Non-pigmented ciliary epithelial cell (primary cell): ENCODE measurements around the gene CHMP4B.

Source experiments
- DNase-seq: peaks from one replicate; pipeline ENCODE4 v3.0.0-alpha.2; 2010; ENCODE audit warnings: low read depth

CHMP4B gene

GRCh38 chr20:33820362-33820761 lies 9.2 kb downstream of the CHMP4B start:
- no peak for DNase-seq

GRCh38 chr20:33821270-33821836 lies 10.2 kb downstream of the CHMP4B start:
- DNase-seq: no peak

- no peak for DNase-seq
These were observed 11.3 kb downstream of the CHMP4B start for GRCh38 chr20:33822423-33822822.

- DNase-seq: no peak
These were observed 11.8 kb downstream of the CHMP4B start for GRCh38 chr20:33822991-33823390.

- DNase-seq: no peak
These were observed 13.7 kb downstream of the CHMP4B start for GRCh38 chr20:33824852-33825251.

GRCh38 chr20:33825340-33826269 lies 14.5 kb downstream of the CHMP4B start:
- DNase-seq: no peak

GRCh38 chr20:33826270-33826897 lies 15.2 kb downstream of the CHMP4B start:
- DNase-seq: no peak

- no peak for DNase-seq
These were observed 16.0 kb downstream of the CHMP4B start for GRCh38 chr20:33827109-33827508.

- DNase-seq: no peak
These were observed 16.6 kb downstream of the CHMP4B start for GRCh38 chr20:33827634-33828325.

GRCh38 chr20:33828326-33828844 lies 17.2 kb downstream of the CHMP4B start:
- no peak for DNase-seq

- no peak for DNase-seq
These were observed 17.9 kb downstream of the CHMP4B start for GRCh38 chr20:33828967-33829560.

- DNase-seq: no peak
These were observed 18.5 kb downstream of the CHMP4B start for GRCh38 chr20:33829636-33830035.

GRCh38 chr20:33830371-33830770 lies 19.2 kb downstream of the CHMP4B start:
- DNase-seq: no peak

- no peak for DNase-seq
These were observed 21.1 kb downstream of the CHMP4B start for GRCh38 chr20:33832103-33832804.

GRCh38 chr20:33833333-33833732 lies 22.2 kb downstream of the CHMP4B start:
- DNase-seq: no peak

- DNase-seq: no peak
These were observed 24.5 kb downstream of the CHMP4B start for GRCh38 chr20:33835615-33836172.

- no peak for DNase-seq
These were observed 25.1 kb downstream of the CHMP4B start for GRCh38 chr20:33836277-33836676.

GRCh38 chr20:33837096-33837830 lies 26.1 kb downstream of the CHMP4B start:
- no peak for DNase-seq

- no peak for DNase-seq
These were observed 27.1 kb downstream of the CHMP4B start for GRCh38 chr20:33838035-33838864.
